Ureter (tissue), 1 donor: ENCODE measurements around the gene C2orf15. TPM values are rescaled to one million over a fixed set of nuclear protein-coding genes. Genes with fewer than 3 reads are reported as not detected.
"Not testable (repeated sequence)": the region's sequence is repeated elsewhere in the genome, so short reads cannot be mapped to it uniquely, and the experiment has no call there.

ENCODE experiments used
- DNase-seq: peaks from one replicate; pipeline ENCODE4 v3.0.0-alpha.2; 2020; ENCODE audit warnings: low spot score
- total RNA-seq: library from RNA; stranded (reverse); gene quantifications from one replicate; pipeline ENCODE4 v1.2.4, GENCODE V29; 2023
- donor health status: DM: yes; HTN: yes; CAD: no.

Gene C2orf15
- total RNA-seq, 1 donor from 2014 or later, result 4.9 TPM

DNA sequence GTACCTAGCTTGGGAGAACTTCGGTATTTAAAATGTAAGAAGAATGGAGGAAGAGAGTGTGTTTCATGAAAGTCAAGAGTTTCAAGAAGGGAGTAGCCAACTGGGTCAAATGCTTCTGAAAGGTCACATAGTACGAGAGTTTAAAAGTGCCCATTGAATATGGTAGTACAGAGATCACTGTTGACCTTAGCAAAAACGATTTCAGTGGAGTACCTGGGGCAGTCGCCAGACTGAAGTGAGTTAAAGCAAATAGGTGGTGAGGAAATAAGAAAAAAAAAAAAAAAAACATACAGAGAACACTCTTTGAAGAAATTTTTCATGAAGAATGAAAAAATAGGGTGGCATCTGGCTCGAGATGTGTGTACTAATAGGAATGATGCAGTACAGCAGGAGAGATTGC is 24.7 kb downstream of the C2orf15 start:
- DNase-seq, result no peak

DNA sequence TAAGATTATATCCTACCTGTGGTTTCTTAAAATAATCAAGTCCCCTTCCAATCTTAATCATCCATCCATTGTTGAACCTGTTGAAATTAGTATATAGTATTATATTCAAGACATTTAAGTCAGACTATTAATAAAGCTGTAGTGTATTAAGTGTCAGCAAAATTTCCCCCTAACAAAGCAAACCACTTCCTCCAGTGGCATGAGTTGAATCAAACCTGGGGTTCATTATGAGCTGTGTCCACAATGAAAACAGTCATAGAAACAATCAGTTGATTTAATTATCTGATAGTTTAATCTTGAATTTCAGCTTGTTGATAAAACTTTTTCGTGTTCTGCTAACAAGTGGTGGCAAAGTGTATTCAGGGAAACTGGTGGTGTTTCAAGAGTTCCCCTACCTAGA is 28.0 kb downstream of the C2orf15 start:
- DNase-seq, result no peak

DNA sequence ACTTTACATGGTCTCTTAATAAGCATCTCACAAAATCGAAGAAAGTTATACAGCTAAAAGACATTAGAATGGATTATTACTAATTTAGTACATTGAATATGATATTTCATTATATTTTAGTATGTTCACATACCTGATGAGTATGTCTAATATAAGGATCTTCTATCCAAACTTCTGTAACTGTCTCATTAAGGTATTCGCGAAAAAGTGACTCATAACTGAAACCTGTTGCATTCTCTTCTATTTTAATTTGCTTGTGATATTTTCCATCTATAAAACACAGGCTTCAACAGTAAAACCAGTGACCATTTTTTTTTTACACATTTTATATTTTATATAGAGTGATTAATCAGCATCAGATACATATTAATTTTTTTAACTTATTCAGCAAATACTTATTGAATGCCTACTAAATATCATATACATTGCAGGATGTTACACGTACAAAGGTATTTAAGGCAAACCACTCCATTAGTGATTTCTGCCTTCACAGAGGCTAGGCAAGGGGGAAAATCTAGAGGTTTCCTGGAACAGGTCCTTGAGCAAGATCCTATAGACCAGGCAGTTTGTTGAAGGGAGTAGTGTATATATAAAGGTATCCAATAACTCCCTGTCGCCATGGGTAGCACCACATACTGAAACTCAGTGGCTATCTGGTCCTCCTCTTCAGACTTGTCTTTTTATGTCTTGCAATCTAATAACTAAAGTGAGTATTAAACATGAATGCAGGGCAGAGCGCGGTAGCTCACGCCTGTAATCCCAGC is 30.1 kb downstream of the C2orf15 start:
- DNase-seq, result no peak

DNA sequence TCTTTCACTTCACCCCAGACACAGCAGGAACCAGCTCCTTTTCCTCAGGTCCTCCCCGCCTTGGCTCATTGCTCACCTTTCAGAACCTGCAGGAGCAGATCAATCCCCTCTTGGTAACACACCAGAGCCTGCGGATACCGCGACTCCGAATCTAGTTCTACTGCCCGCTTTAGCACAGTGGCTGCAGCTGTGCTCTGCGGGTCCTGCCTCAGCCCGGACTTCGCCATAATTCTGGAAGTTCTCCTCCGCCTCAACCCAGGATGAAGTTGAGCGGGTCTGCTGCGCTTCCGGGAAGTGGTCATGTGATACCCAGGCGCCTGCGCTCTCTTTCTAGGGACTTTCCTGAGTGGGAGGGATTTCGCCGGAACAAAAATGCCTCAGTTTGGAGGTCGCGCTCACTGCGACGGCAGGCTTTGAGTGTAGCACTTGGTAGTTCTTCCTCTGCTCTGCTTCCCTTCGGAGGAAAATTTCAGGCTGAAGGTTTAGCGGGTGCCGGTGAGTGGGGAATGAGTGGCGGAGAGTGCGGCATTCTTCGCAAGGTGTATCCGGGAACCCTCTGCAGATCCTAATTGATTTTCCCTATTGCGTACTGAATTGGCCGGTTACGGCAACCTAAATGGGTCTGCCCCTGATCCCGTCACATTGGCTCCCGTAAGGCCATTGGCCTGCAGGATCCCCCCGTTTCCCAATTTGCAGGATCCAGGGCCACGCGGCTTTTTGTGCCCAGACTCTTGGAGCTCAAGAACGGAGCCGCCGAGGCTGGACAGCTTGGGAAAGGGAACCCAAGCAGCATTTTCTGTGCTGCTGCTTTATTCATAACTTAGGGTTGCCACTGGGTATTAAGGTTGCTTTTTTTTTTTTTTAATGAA is 39.5 kb downstream of the C2orf15 start, which contains the start of the genes MITD1 and MRPL30:
TSS of gene MITD1 (minus strand) at position 304 of the 869 bp plus-strand sequence. CDS start at position 227, 77 bp downstream.
TSS of gene MRPL30 (plus strand) at position 430 of the 869 bp plus-strand sequence. CDS start 5,020 bp downstream, outside the sequence.
- DNase-seq, result peak; percentile 95

DNA sequence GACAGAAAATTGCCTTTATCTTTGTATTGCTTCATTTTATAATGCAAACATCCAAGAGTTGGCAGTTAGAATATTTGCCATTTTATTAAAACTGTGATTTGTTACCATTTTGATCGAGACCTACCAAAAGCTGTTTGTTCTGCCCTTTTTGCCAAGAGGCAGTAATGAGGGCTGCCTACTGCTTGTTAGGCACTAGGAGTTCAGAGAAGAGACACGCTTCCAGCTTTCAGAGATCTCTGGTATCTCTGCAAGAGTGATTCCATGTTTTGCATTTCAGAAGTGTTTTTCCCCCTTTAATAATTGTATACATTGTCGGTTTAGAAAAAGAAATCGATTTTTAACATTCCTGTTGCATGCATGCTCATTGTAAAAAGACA is 40.1 kb downstream of the C2orf15 start:
- DNase-seq, result no peak

DNA sequence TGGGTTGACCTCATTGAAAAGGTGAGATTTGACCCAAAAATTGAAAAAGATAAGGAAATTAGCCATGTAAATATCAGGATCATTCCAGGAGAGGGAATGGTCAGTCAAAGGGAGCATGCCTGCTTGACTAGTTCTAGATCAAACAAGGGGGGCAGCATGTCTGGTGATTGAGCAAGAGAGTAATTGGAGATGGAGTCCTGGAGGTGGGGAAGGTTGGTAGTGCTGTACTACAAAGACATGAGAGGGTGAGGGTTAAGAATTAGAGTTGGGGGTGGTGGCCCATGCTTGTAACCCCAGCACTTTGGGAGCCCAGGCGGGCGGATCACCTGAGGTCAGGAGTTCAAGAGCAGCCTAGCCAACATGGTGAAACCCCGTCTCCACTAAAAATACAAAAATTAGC is 41.5 kb downstream of the C2orf15 start:
- no peak for DNase-seq

DNA sequence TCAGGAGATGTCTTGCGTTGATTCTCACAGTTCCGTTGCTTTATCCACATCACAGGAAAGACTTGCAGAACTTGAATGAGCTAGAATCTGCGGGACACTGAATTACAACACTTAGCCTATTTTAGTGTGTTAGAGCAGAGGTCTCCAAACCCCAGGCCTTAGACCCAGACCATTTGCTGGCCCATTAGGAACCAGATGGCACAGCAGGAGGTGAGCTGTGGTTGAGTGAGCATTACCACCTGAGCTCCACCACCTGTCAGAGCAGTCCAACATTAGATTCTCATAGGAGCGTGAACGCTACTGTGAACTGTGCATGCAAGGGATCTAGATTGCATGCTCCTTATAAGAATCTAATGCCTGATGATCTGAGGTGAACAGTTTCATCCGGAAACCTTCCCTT is 43.3 kb downstream of the C2orf15 start:
- no peak for DNase-seq

DNA sequence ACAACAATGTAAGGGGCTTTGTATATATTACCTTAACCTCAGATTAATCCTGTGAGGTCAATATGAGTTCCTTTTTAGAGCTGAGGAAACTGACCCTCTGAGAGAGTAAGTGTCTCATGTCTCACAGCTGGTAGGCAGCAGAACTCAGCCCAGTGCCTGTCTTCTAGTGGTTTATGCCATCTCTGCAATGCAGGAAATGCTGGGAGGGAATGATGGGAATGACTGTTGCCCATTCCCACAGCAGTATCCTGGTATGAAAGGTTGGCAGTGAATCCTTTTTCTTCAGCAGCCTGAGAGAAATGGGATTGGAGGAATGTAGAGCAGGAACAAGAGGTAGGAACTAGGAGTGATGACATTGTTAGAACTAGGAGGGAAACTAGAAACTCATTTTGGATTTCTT is 45.5 kb downstream of the C2orf15 start:
- DNase-seq, result no peak

DNA sequence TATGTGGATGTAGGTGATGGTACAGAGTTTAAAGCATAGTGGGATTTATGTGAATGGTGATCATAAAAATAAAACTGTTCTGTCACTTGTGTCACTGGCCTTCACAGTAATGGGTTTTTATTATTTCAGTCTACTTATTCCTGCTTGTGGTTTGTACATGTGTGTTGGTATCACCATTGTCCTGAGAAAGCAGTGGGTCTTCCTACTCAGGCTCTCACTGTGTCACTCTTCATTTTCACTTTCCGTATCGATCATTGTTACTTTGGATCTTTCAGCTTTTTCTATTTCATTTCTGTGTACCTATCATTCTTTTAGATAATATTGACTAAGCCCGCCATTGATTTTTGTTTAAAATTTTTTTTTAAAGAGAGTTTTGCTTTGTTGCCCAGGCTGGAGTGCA is 46.9 kb downstream of the C2orf15 start:
- no peak for DNase-seq

DNA sequence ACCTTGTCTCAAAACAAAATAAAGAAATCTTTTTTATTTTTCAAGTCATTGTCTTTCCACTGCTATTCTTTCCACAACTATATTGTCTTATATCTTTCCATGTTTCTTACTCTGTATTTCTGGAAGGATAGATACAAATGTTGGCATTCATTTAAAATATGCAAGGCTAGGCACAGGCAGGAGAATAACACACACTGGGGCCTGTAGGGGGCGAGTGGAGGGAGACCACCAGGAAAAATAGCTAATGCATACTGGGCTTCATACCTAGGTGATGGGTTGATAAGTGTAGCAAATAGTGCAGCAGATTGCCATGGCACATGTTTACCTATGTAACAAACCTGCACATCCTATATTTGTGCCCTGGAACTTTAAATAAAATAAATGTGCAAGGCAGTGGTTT is 49.0 kb downstream of the C2orf15 start:
- DNase-seq, result no peak

DNA sequence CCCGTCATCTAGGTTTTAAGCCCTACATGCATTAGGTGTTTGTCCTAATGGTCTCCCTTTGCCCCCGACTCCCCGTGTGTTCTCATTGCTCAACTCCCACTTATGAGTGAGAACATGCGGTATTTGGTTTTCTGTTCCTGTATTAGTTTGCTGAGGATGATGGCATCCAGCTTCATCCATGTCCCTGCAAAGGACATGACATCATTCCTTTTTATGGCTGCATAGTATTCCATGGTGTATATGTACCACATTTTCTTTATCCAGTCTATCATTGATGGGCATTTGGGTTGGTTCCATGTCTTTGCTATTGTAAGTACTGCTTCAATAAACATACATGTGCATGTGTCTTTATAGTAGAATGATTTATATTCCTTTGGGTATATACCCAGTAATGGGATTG is 50.9 kb downstream of the C2orf15 start:
- DNase-seq, result not testable (repeated sequence)

DNA sequence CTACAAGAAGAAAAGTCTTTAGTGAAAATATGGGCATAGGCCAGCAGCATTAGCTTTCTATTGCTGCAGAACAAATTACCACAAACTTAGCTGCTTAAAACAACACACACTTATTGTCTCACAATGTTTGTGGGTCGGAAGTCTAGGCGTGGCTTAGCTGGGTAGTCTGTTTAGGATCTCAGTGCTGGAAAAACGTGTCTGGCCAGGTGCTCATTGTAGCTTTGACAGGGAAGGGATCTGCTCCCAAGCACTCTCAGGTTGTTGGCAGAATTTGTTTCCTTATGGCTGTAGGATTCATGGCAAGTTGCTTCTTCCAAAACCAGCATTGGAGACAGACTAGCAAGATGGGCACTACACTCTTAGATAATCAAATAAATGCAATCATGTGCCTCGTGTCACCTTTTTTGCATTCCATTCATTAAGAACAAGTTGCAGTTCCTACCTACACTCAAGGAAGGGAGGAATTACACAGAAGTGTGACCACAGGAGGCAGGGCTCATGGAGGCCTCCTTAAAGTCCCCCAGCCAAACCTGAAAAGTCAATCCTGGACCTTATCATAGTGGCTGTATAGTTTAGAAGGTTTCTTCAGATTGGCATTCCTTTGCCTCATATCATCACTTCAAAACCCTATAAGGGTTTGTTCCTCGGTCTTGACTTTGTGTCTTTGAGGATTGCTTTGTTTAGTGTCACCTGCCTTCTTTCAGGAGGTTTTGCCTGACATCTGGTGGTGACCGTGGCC is 56.8 kb downstream of the C2orf15 start:
- DNase-seq, result peak; percentile 50

DNA sequence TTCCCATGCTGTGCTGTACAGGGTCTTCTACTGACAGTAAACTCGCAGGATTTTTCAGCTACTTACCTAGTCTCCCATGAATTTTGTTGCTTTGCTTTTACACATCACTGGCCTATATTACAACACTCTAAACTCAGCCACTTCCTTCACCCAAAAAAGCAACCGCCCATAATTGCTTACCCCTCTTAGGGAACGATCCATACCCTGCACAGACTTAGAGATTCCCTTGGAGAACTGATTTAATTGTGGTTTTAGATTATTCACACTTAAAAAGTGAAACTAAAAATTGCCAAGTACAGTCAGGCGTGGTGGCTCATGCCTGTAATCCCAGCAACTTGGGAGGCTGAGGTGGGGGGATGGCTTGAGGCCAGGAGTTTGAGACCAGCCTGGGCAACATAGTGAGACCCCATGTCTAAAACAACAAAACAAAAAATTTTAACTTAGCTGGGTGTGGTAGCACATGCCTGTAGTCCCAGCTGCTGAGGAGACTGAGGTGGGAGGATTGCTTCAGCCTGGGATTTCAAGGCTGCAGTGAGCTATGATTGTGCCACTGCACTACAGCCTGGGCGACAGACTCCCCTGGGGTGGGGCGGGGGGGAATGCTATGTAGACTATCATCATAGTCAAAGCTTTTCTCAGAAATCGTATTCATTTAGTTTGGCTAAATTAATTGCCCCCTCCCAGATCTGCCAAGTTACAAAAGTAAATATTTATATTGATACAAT is 58.7 kb downstream of the C2orf15 start:
- DNase-seq, result no peak

Other genes with a start within 250 kb of the C2orf15 start
- gene CRACDL, start 205.5 kb upstream of the C2orf15 start, total RNA-seq, result 25.5 TPM
- 19.9 TPM for gene TSGA10, start 13.2 kb downstream of the C2orf15 start, total RNA-seq
- 14.8 TPM for gene LIPT1, start 13.3 kb downstream of the C2orf15 start, total RNA-seq
- gene MITD1, start 39.4 kb downstream of the C2orf15 start, total RNA-seq, result 27.0 TPM
- 33.8 TPM for gene MRPL30, start 39.5 kb downstream of the C2orf15 start, total RNA-seq
- gene LYG2, start 114.0 kb downstream of the C2orf15 start, total RNA-seq, result not detected
- 0.39 TPM for gene LYG1, start 159.5 kb downstream of the C2orf15 start, total RNA-seq
- 30.2 TPM for gene TXNDC9, start 194.6 kb downstream of the C2orf15 start, total RNA-seq
- gene EIF5B, start 195.7 kb downstream of the C2orf15 start, total RNA-seq, result 51.5 TPM